ENCODE data around the gene EIF6.

DNA sequence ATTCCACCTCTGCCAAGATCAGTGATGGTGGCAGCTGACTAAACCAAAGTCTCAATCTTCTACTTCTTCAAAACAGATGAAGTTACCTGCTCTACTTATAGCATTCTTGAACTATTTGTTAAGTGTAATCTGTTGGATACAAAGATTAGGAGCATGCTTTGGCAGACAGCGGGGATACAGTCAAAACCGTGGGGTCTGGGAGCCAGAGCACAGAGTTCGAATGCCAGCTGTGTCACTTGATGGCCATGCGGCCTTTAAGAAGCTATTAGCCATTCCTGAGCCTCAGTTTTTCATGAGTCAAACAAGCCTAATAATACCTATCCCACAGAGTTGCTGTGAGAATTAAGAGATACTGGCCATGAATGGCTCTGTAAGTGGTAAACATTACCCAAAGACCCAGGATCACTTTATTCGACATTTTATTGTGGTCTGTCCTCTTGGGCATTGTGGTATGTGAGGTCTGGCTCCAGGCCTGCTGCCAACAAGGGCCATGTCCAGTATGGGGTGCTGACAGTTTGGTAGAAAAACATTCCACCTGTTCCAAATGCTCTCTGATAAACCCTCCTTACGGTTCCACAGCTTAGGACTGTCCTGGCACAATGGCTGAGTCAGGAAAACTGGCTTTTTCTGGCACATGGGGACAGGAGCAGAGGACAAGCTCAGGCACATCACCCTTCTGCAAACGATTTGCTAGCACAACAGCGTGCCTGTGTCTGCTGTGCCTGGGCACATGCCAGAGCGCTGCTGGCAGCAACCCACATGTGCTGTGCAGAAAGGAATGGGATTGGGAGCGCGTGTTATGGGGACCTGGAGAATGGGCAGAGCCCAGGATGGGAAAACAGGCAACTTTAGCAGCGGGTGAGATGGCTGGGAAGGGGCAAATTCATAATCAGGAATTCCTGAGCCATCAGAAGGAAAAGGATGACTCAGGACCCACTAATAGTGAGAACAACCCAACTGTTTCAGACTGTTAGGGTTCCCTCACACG is 23.4 kb upstream of the EIF6 start:
- TF ChIP-seq, protein P1, sequence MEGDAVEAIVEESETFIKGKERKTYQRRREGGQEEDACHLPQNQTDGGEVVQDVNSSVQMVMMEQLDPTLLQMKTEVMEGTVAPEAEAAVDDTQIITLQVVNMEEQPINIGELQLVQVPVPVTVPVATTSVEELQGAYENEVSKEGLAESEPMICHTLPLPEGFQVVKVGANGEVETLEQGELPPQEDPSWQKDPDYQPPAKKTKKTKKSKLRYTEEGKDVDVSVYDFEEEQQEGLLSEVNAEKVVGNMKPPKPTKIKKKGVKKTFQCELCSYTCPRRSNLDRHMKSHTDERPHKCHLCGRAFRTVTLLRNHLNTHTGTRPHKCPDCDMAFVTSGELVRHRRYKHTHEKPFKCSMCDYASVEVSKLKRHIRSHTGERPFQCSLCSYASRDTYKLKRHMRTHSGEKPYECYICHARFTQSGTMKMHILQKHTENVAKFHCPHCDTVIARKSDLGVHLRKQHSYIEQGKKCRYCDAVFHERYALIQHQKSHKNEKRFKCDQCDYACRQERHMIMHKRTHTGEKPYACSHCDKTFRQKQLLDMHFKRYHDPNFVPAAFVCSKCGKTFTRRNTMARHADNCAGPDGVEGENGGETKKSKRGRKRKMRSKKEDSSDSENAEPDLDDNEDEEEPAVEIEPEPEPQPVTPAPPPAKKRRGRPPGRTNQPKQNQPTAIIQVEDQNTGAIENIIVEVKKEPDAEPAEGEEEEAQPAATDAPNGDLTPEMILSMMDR (IDR thresholded peaks at IDR 0.05), result no peak
- TF ChIP-seq POLR2AphosphoS5 (IDR thresholded peaks at IDR 0.05) (no peak), POLR2A (IDR thresholded peaks at IDR 0.05) (no peak)
